VCaP (cell line): ENCODE measurements around the gene GNB4.

Source experiments
- H3K27ac ChIP-seq: fragments of 450-650 bp; 2 replicates; pipeline ENCODE4 v1.5.1; 2017
- TF ChIP-seq, protein P1 (sequence below): fragments of 450-650 bp; conservative IDR thresholded peaks from 2 replicates; pipeline ENCODE4 v1.5.1; 2017; ENCODE audit warnings: mild to moderate bottlenecking, moderate library complexity

The GNB4 gene

DNA sequence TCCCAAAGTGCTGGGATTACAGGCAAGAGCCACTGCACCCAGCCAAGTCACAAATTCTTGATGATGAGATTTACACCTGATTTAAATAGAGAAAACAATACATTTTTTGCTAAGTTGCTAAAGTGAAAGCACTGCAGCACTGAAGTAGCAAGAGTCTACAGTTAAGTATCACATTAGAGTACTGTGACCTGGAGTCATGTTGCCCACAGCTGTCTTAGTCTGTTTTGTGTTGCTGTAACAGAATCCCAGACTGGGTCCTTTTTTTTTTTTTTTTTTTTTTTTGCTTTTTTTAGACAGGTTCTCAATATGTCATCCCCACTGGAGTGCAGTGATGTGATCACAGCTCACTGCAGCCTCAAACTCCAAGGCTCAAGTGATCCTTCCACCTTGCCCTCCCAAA, 23.2 kb upstream of the GNB4 start:
- no peak overlapping the region for H3K27ac ChIP-seq
- TF ChIP-seq, protein P1, sequence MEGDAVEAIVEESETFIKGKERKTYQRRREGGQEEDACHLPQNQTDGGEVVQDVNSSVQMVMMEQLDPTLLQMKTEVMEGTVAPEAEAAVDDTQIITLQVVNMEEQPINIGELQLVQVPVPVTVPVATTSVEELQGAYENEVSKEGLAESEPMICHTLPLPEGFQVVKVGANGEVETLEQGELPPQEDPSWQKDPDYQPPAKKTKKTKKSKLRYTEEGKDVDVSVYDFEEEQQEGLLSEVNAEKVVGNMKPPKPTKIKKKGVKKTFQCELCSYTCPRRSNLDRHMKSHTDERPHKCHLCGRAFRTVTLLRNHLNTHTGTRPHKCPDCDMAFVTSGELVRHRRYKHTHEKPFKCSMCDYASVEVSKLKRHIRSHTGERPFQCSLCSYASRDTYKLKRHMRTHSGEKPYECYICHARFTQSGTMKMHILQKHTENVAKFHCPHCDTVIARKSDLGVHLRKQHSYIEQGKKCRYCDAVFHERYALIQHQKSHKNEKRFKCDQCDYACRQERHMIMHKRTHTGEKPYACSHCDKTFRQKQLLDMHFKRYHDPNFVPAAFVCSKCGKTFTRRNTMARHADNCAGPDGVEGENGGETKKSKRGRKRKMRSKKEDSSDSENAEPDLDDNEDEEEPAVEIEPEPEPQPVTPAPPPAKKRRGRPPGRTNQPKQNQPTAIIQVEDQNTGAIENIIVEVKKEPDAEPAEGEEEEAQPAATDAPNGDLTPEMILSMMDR: no peak

DNA sequence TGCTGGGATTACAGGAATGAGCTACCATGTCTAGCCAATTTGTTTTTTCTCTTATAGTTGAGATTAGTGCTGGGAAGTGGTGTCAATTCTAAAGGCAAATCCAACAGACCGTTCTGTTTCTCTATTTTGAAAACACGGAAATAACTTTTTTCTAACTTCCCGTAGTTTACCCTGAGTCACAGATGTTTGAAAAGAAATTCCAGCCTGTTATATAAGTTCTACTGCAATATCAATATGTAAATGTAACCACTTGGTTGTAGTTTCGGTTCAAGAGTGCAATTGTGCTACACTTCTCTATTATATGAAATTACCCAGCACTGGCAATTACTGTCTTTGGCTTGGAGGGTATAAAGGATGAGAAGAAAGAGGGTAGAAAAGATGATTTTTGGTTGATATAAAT, 22.3 kb upstream of the GNB4 start:
- TF ChIP-seq, protein P1: no peak
- H3K27ac ChIP-seq: no peak overlapping the region

DNA sequence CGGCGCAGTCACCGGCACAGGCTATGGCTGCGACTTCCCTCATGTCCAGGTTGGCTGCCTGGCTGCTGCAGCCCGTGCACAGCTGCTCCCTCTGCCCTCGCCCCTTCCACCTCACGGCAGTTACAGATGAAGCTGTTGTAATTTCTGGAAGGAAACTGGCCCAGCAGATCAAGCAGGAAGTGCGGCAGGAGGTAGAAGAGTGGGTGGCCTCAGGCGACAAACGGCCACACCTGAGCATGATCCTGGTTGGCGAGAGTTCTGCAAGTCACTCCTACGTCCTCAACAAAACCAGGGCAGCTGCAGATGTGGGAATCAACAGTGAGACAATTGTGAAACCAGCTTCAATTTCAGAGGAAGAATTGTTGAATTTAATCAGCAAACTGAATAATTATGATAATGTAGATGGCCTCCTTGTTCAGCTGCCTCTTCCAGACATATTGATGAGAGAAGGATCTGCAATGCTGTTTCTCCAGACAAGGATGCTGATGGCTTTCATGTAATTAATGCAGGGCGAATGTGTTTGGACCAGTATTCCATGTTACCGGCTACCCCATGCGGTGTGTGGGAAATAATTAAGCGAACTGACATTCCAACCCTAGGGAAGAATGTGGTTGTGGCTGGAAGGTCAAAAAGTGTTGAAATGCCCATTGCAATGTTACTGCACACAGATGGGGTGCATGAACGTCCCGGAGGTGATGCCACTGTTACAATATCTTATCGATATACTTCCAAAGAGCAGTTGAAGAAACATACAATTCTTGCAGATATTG, 13.2 kb upstream of the GNB4 start:
- TF ChIP-seq, protein P1: no peak
- H3K27ac ChIP-seq: no peak overlapping the region

DNA sequence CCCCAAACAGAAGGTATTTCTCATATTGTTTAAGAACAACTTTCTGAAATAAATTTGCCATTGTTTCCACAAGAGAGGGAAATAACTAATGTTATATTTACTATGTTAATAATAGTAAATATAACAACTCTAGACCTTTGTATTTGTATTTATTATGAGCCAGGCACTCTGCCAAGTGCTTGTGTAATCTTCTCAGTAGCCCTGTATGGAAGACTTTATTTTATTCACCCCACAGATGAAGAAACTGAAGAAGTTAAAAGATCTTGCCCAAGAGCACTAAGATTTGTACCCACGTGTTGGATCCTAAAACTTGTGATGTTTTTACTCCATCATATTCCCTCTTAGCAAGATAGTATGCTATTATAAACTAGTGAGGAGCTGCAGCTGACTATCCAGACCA, 12.0 kb upstream of the GNB4 start:
- TF ChIP-seq, protein P1: no peak
- no peak overlapping the region for H3K27ac ChIP-seq

DNA sequence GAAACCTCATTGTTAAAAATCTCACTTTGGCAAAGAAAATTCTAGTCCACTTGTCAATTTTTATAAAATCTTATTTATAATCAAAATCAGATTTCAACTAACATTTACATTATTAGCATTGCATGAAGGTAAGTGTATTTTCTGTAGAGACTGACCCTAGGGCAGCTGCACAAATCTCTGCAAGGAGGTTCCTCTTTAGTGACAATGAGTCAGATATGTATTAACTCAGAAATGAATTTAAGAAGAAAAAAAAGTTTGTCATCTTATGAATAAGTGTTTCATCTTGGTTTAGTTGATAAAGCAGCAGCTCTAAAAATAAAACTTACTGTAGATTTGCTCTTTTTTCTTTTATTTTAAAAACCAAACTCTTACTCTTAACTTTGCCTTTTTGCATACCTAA, 9.0 kb upstream of the GNB4 start:
- TF ChIP-seq, protein P1: no peak
- H3K27ac ChIP-seq: no peak overlapping the region

DNA sequence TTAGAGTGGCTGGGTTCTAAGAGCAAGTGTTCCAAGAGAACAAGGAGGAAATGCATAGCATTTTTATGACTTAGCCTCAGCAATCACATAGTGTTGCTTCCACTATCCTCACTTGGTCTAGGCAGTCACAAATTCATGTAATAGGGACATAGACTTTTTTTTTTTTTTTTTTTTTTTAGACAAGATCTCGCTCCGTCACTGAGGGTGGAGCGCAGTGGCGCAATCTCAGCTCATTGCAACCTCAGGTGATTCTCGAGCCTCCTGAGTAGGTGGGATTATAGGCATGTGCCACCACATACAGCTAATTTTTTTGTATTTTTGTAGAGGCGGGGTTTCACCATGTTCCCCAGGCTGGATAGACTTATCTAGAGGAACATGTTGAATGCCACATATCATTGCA, 4.7 kb upstream of the GNB4 start:
- TF ChIP-seq, protein P1: no peak
- no peak overlapping the region for H3K27ac ChIP-seq

DNA sequence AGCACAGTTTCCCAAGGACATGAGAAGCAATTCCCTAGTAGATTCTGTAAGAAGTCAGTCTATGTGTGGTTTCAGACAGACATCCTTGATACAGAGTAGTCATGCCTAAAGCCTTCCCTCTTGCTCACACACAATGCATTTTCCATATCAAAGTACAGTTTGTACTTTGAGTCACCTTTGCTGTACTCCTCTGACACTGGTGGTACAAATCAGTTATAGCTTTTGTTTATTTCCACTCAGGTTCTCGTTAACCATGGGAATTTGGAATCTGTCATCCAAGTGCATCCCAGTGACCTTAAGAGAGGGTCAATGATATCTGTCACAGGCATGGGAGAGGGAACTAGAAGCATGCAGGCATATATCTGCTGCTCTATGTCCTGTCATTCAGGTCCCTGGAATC, 3.6 kb upstream of the GNB4 start:
- TF ChIP-seq, protein P1: no peak
- H3K27ac ChIP-seq: no peak overlapping the region
